H9 (cell line): Measurements from ENCODE around the gene SCUBE1. TPM values are rescaled to one million over a fixed set of nuclear protein-coding genes. Genes with fewer than 3 reads are reported as not detected.
A peak's percentile ranks its signal among the peaks of the same experiment; 100 is the strongest.

ENCODE experiments used
- DNase-seq: peaks from one replicate; pipeline ENCODE4 v3.0.0-alpha.2; 2017
- H2AFZ ChIP-seq: one replicate; pipeline ENCODE4 v1.6.1; 2013; ENCODE audit warnings: mild to moderate bottlenecking, low read length, control low read depth, moderate library complexity
- H2AK5ac ChIP-seq: 2 replicates; pipeline ENCODE4 v1.6.1; 2013; ENCODE audit warnings: low read length, control low read depth, mixed read lengths; ENCODE audit not compliant: insufficient read length
- H2BK120ac ChIP-seq: one replicate; pipeline ENCODE4 v1.6.1; 2013; ENCODE audit warnings: low read depth, mild to moderate bottlenecking, low read length, control low read depth, inconsistent platforms; ENCODE audit not compliant: poor library complexity, severe bottlenecking
- H2BK12ac ChIP-seq: 2 replicates; pipeline ENCODE4 v1.6.1; 2013; ENCODE audit warnings: low read length, control low read depth, mixed read lengths, low read depth; ENCODE audit not compliant: insufficient read length
- H2BK15ac ChIP-seq: 2 replicates; pipeline ENCODE4 v1.6.1; 2013; ENCODE audit warnings: low read depth, low read length, control low read depth
- H2BK20ac ChIP-seq: one replicate; pipeline ENCODE4 v1.6.1; 2013; ENCODE audit warnings: low read depth, mild to moderate bottlenecking, low read length, control low read depth, inconsistent platforms; ENCODE audit not compliant: poor library complexity, severe bottlenecking
- H2BK5ac ChIP-seq: 2 replicates; pipeline ENCODE4 v1.6.1; 2013; ENCODE audit warnings: low read length, control low read depth, mixed read lengths; ENCODE audit not compliant: insufficient read length
- H3K14ac ChIP-seq: 2 replicates; pipeline ENCODE4 v1.6.1; 2013; ENCODE audit warnings: low read length, control low read depth; ENCODE audit not compliant: insufficient read depth
- H3K18ac ChIP-seq: 2 replicates; pipeline ENCODE4 v1.6.1; 2013; ENCODE audit warnings: low read depth, mild to moderate bottlenecking, mixed read lengths, low read length, control low read depth; ENCODE audit not compliant: insufficient read length
- H3K23ac ChIP-seq: 2 replicates; pipeline ENCODE4 v1.6.1; 2013; ENCODE audit warnings: low read length, control low read depth, mixed read lengths, low read depth; ENCODE audit not compliant: insufficient read length
- H3K23me2 ChIP-seq: 2 replicates; pipeline ENCODE4 v1.6.1; 2013; ENCODE audit warnings: low read depth, mild to moderate bottlenecking, mixed read lengths, low read length, control low read depth; ENCODE audit not compliant: insufficient read length, poor library complexity, severe bottlenecking
- H3K27ac ChIP-seq: 2 replicates; pipeline ENCODE4 v1.5.1; 2013; ENCODE audit warnings: low read length, control low read depth, mixed read lengths, low read depth; ENCODE audit not compliant: insufficient read length
- H3K27me3 ChIP-seq: 2 replicates; pipeline ENCODE4 v1.6.1; 2013; ENCODE audit warnings: low read length, control low read depth, inconsistent platforms; ENCODE audit not compliant: insufficient read depth
- H3K4ac ChIP-seq: 2 replicates; pipeline ENCODE4 v1.6.1; 2013; ENCODE audit warnings: low read depth, mild to moderate bottlenecking, control low read depth, inconsistent platforms, low read length, moderate library complexity
- H3K4me1 ChIP-seq: 2 replicates; pipeline ENCODE4 v1.6.1; 2013; ENCODE audit warnings: low read length, control low read depth, inconsistent platforms; ENCODE audit not compliant: insufficient read depth
- H3K4me2 ChIP-seq: 2 replicates; pipeline ENCODE4 v1.6.1; 2013; ENCODE audit warnings: low read length, control low read depth, mixed read lengths; ENCODE audit not compliant: insufficient read length, insufficient read depth
- H3K56ac ChIP-seq: 2 replicates; pipeline ENCODE4 v1.6.1; 2013; ENCODE audit warnings: low read depth, mild to moderate bottlenecking, mixed read lengths, low read length, control low read depth; ENCODE audit not compliant: insufficient read length
- H3K79me1 ChIP-seq: 2 replicates; pipeline ENCODE4 v1.6.1; 2013; ENCODE audit warnings: low read depth, mild to moderate bottlenecking, moderate library complexity, low read length, control low read depth, inconsistent platforms; ENCODE audit not compliant: insufficient read depth, poor library complexity, severe bottlenecking
- H3K79me2 ChIP-seq: 2 replicates; pipeline ENCODE4 v1.6.1; 2013; ENCODE audit warnings: low read length, control low read depth, inconsistent platforms; ENCODE audit not compliant: insufficient read depth
- H3K9ac ChIP-seq: 2 replicates; pipeline ENCODE4 v1.6.1; 2013; ENCODE audit warnings: low read length, control low read depth, mixed read lengths; ENCODE audit not compliant: insufficient read length; ENCODE audit errors: extremely low read depth
- H3K9me3 ChIP-seq: one replicate; pipeline ENCODE4 v1.6.1; 2013; ENCODE audit warnings: low read depth, low read length, inconsistent platforms; ENCODE audit not compliant: control insufficient read depth
- H3T11ph ChIP-seq: one replicate; pipeline ENCODE4 v1.6.1; 2013; ENCODE audit warnings: mild to moderate bottlenecking, low read length, control low read depth, inconsistent platforms
- H4K20me1 ChIP-seq: one replicate; pipeline ENCODE4 v1.6.1; 2013; ENCODE audit not compliant: control insufficient read depth, insufficient read length, insufficient read depth
- H4K5ac ChIP-seq: 2 replicates; pipeline ENCODE4 v1.6.1; 2013; ENCODE audit warnings: low read depth, mild to moderate bottlenecking, mixed read lengths, low read length, control low read depth; ENCODE audit not compliant: insufficient read length
- H4K8ac ChIP-seq: replicated peaks from 2 replicates; pipeline ENCODE4 v1.6.1; 2013; ENCODE audit warnings: low read length, control low read depth, mixed read lengths, low read depth; ENCODE audit not compliant: insufficient read length
- H4K91ac ChIP-seq: 2 replicates; pipeline ENCODE4 v1.6.1; 2013; ENCODE audit warnings: low read depth, mild to moderate bottlenecking, moderate library complexity, mixed read lengths, low read length, control low read depth; ENCODE audit not compliant: insufficient read length
- H3K27ac Mint-ChIP-seq, 3 experiments: 2 replicates in 2 of 3; 3 replicates in 1 of 3; pipeline ENCODE4 v1.8.0; 2020 to 2021; ENCODE audit warnings: mixed read lengths in 3 of 3, mild to moderate bottlenecking in 1 of 3, moderate library complexity in 1 of 3
- H3K27me3 Mint-ChIP-seq: 2 replicates; pipeline ENCODE4 v1.8.0; 2021; ENCODE audit warnings: low read depth, mild to moderate bottlenecking, moderate library complexity, mixed read lengths
- H3K36me3 Mint-ChIP-seq, 3 experiments: 2 replicates in 2 of 3; 3 replicates in 1 of 3; pipeline ENCODE4 v1.8.0; 2020 to 2021; ENCODE audit warnings: low read depth in 3 of 3, mixed read lengths in 3 of 3; ENCODE audit not compliant: insufficient read depth in 1 of 3
- H3K4me1 Mint-ChIP-seq, 2 experiments: 2 replicates each; pipeline ENCODE4 v1.8.0; 2020; ENCODE audit warnings: mixed read lengths in 2 of 2
- H3K4me3 Mint-ChIP-seq, 2 experiments: 2 replicates in 1 of 2; 3 replicates in 1 of 2; pipeline ENCODE4 v1.8.0; 2020 to 2021; ENCODE audit warnings: mild to moderate bottlenecking in 2 of 2, mixed read lengths in 2 of 2, moderate library complexity in 1 of 2
- H3K9me3 Mint-ChIP-seq, 2 experiments: 2 replicates in 1 of 2; 3 replicates in 1 of 2; pipeline ENCODE4 v1.8.0; 2020; ENCODE audit warnings: mild to moderate bottlenecking in 2 of 2, mixed read lengths in 2 of 2, moderate library complexity in 1 of 2
- WGBS: extraction: QIAGEN DNeasy Blood & Tissue Kit; methylation state at CpG from one replicate; pipeline ENCODE4 v1.1.7; 2013; ENCODE audit warnings: missing lambda C conversion rate, low lambda C conversion rate, mixed read lengths; ENCODE audit not compliant: insufficient read length; ENCODE audit errors: extremely low coverage; 5-methylcytosine and 5-hydroxymethylcytosine counted together
- total RNA-seq: library from RNA; stranded (reverse); gene quantifications from 2 replicates; pipeline ENCODE4 v1.2.1, GENCODE V29; 2021
- TF ChIP-seq, protein P1 (sequence below): fragments of 200-600 bp; sonication (generic); conservative IDR thresholded peaks from 3 replicates; pipeline ENCODE4 v1.8.0; 2021; ENCODE audit warnings: antibody characterized with exemption, mild to moderate bottlenecking

The SCUBE1 gene
- total RNA-seq, 1 experiment from 2014 or later: 1.2 TPM

DNA sequence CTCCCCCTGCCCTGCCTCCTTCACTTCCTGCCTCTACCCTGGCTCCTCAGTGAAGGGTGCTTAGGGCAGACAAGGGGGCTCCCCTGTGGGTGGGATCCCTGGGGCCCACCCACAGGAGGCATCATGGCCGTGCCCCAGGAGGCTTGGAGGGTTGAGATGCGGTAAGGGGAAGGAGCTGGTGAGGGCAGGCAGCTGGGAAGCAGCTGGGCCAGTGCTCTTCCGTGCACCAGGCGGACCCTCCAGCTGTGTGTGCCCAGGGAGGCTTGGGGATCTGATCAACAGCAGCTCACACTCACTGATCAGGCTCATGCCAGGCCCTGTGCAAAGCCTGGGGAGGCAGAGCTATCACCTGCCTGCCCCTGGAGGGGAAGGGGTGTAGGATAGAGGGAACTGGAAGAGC lies 97.0 kb downstream of the SCUBE1 start:
- Histone ChIP-seq H2BK5ac (no peak overlapping the region), H3K14ac (peak overlapping the region; percentile 28; the same call in 1 of the 2 replicates), H2AFZ (no peak overlapping the region), H3K9ac (no peak overlapping the region), H3K27me3 (no peaks in the 10 kb centered on the region), H3K79me2 (no peaks in the 10 kb centered on the region), H4K20me1 (no peaks in the 10 kb centered on the region), H4K91ac (no peak overlapping the region), H3K4me2 (no peak overlapping the region), H3T11ph (no peak overlapping the region), H3K56ac (no peak overlapping the region), H2AK5ac (no peak overlapping the region), H3K18ac (no peak overlapping the region), H4K8ac (no peak overlapping the region), H2BK12ac (no peak overlapping the region), H4K5ac (no peak overlapping the region), H3K23me2 (no peaks in the 10 kb centered on the region), H2BK120ac (no peak overlapping the region), H3K4me1 (no peaks in the 10 kb centered on the region), H3K4ac (no peak overlapping the region), H3K27ac (no peak overlapping the region), H2BK15ac (no peak overlapping the region), H3K9me3 (no peaks in the 10 kb centered on the region), H2BK20ac (no peak overlapping the region), H3K23ac (no peak overlapping the region), H3K79me1 (no peaks in the 10 kb centered on the region)
- TF ChIP-seq, protein P1, sequence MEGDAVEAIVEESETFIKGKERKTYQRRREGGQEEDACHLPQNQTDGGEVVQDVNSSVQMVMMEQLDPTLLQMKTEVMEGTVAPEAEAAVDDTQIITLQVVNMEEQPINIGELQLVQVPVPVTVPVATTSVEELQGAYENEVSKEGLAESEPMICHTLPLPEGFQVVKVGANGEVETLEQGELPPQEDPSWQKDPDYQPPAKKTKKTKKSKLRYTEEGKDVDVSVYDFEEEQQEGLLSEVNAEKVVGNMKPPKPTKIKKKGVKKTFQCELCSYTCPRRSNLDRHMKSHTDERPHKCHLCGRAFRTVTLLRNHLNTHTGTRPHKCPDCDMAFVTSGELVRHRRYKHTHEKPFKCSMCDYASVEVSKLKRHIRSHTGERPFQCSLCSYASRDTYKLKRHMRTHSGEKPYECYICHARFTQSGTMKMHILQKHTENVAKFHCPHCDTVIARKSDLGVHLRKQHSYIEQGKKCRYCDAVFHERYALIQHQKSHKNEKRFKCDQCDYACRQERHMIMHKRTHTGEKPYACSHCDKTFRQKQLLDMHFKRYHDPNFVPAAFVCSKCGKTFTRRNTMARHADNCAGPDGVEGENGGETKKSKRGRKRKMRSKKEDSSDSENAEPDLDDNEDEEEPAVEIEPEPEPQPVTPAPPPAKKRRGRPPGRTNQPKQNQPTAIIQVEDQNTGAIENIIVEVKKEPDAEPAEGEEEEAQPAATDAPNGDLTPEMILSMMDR: no peak
- DNase-seq: no peak
- WGBS: no CpG with 5 or more reads among the region's 4 CpGs
- Mint-ChIP-seq H3K27me3 (no peaks in the 10 kb centered on the region), H3K9me3 (no peaks in the 10 kb centered on the region), H3K27ac (no peak overlapping the region), H3K4me3 (no peak overlapping the region), H3K4me1 (0 out of 4 replicates have a peak, but pooled peaks cover 0 to 3% of the 10 kb centered on the region in 2 experiments), H3K36me3 (no peaks in the 10 kb centered on the region)
